HT1080 (cell line): ENCODE measurements around the gene ANKRD40CL. TPM values are rescaled to one million over a fixed set of nuclear protein-coding genes. Genes with fewer than 3 reads are reported as not detected.
"Not testable (repeated sequence)": the region's sequence is repeated elsewhere in the genome, so short reads cannot be mapped to it uniquely, and the experiment has no call there.

Experiments
- DNase-seq: peaks from one replicate; pipeline ENCODE4 v3.0.0-alpha.2; 2015; ENCODE audit warnings: low read depth
- polyA plus RNA-seq, 2 experiments: library from polyadenylated mRNA; depleted of rRNA; stranded (reverse); fragments of >200 nt; gene quantifications; 2 replicates each; pipeline ENCODE4 v1.2.3, GENCODE V29; 2015
- total RNA-seq: library from RNA; depleted of rRNA; stranded (reverse); fragments of >200 nt; shearing (Covaris generic); gene quantifications from 2 replicates; pipeline ENCODE4 v1.2.3, GENCODE V29; 2014; rRNA removed

ANKRD40CL gene, protein sequence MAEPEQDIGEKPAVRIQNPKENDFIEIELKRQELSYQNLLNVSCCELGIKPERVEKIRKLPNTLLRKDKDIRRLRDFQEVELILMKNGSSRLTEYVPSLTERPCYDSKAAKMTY
- not detected in 2 replicates for total RNA-seq
- polyA plus RNA-seq (2015; cell fraction: cytosol; rRNA removed): not detected in 2 replicates
- not detected in 2 replicates for polyA plus RNA-seq (2015; cell fraction: nucleus; rRNA removed)

- DNase-seq: no peak
These were observed at the start of gene ANKRD40CL for GRCh38 chr17:50767446-50767845. Gene ANKRD40CL, minus strand, starts transcription at chr17:50767518. Its CDS starts 605 bp downstream, at chr17:50766913.

DNA sequence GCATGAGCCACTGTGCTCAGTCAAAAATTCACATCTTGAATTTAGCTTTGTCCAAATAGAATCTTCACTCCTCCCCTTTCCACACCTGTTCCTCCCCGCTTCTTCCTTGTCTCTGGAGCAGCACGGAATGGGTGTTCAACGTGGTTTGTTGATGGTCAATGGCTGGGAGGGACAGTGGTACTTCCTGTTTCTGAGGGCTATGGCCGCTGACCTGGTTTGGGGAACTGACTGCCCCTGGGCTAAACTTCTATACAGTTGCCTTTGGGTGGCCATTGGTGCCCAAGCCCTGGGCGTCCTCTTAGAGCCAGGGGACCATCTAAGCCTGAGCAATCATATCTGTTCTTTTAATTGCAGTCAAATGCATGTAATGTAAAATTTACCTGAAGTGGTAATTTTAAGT is 49.0 kb upstream of the ANKRD40CL start:
- DNase-seq: no peak

DNA sequence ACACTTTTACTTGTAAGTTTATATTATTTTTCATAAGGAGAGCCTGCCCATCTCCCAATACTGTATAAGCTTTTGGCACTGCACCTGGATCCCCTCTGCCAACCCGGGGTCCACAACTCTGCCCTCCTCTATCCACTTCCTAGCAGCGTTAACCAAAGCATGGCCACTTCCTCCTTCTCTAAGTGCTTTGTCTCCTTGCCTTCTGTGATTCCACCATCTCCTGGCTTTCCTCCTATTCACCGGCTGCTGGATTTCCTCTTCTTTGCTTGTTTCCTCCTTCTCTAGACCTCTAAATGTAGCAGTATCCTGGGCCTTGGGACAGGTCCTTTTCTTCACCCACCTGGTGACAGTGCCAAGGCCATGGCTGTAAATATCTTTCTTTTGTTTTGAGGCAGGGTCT is 48.1 kb upstream of the ANKRD40CL start:
- no peak for DNase-seq

GRCh38 chr17:50813583-50813982 is 46.3 kb upstream of the ANKRD40CL start:
- DNase-seq: no peak

- DNase-seq: no peak
These were observed 41.6 kb upstream of the ANKRD40CL start for GRCh38 chr17:50808888-50809287.

DNA sequence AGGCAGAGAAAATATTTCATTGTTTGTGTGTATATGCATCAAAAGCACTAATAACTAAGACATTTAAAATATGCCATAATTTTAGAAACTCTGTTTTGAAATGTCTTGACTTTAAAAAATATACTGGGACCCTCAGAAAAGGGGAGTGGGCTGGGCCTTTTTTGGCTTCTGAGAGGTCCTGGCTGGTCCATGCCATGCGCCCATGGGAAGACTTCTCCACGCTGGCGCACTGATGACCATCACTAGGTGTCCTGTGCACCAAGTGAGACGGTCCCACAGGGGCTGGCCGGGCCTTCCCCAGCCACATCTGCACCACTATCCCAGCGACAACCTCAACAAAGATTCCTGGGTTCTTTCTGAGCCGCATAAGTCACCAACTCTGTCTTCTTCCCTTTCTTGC is 41.1 kb upstream of the ANKRD40CL start:
- DNase-seq: no peak

GRCh38 chr17:50807675-50808074 is 40.4 kb upstream of the ANKRD40CL start:
- DNase-seq: no peak

DNA sequence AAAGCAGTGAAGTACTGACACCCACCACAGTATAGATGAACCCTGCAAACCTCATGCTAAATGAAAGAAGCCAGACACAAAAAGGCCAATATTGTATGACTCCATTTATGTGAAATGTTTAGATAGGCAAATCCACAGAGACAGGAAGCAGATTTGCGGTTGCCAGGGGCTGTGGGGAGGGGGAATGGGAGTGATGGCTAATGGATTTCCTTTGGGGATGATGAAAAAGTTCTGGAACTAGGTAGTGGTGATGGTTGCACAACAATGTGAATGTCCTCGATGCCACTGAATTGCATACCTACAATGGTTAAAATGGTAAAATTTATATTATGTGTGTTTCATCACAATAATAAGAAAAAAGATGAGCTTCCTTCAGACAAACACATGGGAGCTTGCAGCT is 39.7 kb upstream of the ANKRD40CL start:
- peak; percentile 37 for DNase-seq

GRCh38 chr17:50806141-50806643 is 38.9 kb upstream of the ANKRD40CL start:
- DNase-seq: no peak

GRCh38 chr17:50805486-50805885 is 38.2 kb upstream of the ANKRD40CL start:
- no peak for DNase-seq

DNA sequence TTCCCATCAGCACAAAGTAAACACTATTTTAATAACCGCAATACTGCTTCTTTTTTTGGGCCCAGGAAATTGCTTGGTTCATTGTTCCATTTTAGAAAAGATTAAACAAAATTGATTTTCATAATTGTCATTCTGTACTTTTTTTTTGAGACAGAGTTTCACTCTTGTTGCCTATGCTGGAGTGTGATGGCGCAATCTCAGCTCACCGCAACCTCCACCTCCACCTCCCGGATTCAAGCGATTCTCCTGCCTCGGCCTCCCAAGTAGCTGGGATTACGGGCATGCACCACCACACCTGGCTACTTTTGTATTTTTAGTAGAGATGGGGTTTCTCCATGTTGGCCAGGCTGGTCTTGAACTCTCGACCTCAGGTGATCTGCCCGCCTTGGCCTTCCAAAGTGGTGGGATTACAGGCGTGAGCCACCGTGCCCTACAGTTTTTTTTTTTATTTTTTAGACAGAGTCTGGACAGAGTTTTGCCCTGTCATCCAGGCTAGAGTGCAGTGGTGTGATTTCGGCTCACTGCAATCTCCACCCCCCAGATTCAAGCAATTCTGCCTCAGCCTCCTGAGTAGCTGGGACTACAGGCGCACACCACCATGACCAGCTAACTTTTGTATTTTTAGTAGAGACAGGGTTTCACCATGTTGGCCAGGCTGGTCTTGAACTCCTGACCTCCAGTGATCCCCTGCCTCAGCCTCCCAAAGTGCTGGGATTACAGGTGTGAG is 37.6 kb upstream of the ANKRD40CL start:
- DNase-seq: not testable (repeated sequence)

GRCh38 chr17:50803676-50804075 is 36.4 kb upstream of the ANKRD40CL start:
- DNase-seq: no peak

DNA sequence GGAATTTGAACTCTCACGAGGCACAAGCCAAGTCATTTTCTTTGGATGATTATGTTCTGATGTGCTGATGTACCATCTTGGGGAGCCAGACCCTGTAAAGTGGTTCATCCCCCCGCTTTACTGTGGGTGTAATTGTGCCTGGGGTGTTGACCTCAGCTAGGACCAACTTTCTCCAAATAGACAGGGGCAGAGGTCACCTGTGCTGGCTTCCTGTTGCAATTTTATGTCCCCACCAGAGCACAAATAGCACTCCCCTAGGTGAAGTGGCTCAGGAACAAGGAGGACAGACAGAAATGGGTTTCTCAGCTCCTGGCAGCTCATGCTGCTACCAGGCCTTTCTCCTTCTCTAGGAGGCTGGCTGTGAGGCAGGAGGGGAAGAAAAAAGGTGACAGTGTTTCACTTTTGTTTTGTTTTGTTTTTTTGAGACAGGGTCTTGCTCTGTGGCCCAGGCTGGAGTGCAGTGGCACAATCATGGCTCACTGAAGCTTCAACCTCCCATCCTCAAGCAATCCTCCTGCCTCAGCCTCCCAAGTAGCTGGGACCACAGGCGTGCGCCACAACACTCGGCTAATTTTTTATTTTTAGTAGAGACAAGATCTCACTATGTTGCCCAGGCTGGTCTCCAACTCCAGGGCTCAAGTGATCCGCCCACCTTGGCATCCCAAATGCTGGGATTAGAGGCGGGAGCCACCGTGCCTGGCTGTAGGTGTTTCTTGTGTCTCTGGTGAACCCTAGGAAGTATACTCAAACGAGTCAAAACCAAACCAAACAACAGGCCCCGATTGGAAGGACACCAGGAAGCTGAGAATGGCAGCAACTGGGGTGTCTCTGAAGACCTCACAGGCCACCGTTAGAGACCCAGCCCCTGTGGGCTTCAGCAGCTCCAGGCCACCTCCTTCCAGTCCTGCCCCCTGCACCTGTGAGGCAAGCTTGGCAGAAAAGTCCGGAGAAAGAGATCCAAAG is 35.6 kb upstream of the ANKRD40CL start:
- DNase-seq: no peak

GRCh38 chr17:50800196-50800700 is 32.9 kb upstream of the ANKRD40CL start:
- DNase-seq: no peak

- DNase-seq: no peak
These were observed 32.3 kb upstream of the ANKRD40CL start for GRCh38 chr17:50799582-50799981.

DNA sequence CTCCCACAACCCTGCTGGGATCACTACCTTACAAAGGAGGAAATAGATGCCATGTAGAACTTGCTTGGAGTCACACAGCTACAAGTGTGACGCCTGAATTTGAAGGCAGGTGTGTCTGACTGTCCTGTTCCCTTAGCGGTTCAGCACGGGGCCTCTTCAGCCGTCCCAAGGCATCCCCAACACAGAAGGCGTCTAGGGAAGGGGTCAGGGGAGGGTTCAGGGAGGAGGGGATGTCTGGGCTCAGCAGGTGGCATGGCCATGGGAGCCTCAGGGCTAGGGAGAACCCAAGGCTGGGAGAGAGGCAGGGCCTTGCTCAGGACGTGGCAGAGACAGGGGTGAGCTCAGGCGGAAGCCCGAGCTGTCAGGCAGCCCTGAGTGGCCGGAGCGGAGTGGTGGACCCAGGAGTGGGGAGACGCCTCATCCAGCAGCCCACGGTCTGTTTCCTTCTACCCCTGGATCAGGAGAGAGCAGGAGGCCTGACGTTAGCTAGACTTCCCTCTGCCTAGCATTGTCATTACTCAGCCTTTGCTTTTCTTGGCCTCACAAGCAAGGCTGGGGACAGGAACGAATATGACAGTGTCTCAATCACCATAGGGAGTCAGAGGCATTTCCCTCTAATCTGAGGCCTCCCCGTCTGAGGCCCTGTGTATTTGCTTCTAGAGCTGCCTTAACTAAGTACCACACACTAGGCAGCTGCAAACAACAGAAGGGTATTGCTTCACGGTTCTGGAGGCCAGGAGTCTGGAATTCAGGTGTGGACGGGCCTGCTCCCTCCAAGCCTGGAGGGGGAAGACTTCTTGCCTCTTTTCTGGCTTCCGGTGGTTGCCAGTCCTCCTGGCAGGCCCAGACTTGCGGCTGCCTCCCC is 31.3 kb upstream of the ANKRD40CL start:
- DNase-seq: no peak

DNA sequence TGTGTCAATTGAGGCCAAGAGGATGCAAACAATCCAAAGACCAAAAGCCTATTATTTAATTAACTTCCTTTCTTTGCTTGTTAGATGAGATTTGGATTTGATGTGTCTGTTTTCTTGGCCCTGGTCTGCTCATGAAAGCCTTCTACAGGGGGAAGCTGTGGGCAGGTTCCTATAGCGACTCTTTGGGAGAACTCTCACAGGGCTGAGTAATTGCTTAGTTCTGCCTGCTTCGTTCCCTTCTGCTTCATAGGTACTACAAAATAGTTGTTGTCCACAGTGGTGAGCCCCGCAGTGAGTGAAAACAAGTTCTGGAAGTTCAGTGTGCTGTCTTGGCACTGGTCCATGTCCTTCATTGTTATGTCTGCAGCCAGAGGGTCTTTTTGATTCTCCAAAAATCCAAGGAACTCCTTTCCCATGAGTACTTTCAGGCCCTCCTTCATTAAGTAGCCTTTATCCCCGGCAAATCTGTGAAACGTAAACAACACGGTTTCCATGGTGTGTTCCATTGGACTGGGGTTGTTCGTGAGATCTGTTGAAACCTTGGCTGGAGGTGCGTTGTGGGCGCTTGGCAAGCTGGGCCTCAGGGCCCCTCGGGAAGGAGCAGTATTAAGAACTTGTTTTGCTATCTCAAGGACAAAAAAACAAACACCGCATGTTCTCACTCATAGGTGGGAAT is 30.0 kb upstream of the ANKRD40CL start:
- no peak for DNase-seq

- no peak for DNase-seq
These were observed 27.0 kb upstream of the ANKRD40CL start for GRCh38 chr17:50794361-50794760.

GRCh38 chr17:50793007-50793406 is 25.7 kb upstream of the ANKRD40CL start:
- no peak for DNase-seq

DNA sequence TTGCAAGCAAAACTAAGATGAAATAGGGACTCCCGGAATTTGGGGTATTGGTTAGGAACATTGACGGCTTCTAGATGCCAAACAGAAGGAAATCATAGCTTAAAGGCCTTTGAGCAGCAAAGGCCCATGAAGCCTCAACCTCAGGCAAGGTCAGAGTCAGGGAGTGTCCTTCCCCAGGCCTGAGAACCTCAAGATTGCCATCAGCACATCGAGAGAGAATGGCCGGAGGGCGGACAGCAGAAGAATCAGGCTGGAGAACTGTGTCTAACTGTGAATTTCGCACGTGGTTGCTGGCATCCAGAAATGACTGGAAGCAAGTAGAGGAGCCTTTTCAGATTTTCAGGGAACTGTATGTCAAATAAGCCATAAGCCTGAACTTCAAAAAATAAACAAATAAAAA is 24.8 kb upstream of the ANKRD40CL start:
- no peak for DNase-seq
